WTC11 (cell line): ENCODE measurements around the gene CRYBG3. TPM values are rescaled to one million over a fixed set of nuclear protein-coding genes. Genes with fewer than 3 reads are reported as not detected.

Experiments
- ATAC-seq: fragments of 200-7000 bp; cut with Tn5 transposase; 2 replicates; pipeline ENCODE4 v1.10.0; 2021; ENCODE audit warnings: mild to moderate bottlenecking, moderate library complexity
- CTCF ChIA-PET: fragments of 300-600 bp; sonication (Branson Sonifier 250); formaldehyde crosslinking; loops from one replicate; lab custom pipeline; 2021; ENCODE audit warnings: antibody characterized with exemption; lab: Charles Lee
- POLR2A ChIA-PET: fragments of 350-600 bp; sonication (Branson Sonifier 250); formaldehyde crosslinking; loops from one replicate; lab custom pipeline; 2021; ENCODE audit warnings: antibody characterized with exemption; lab: Charles Lee
- DNase-seq: peaks from one replicate; pipeline ENCODE4 v3.0.0; 2021; ENCODE audit warnings: low spot score
- H3K27ac Mint-ChIP-seq: 2 replicates; pipeline ENCODE4 v1.8.0; 2021; ENCODE audit warnings: mixed read lengths
- H3K27me3 Mint-ChIP-seq: 2 replicates; pipeline ENCODE4 v1.8.0; 2021; ENCODE audit warnings: low read depth, mild to moderate bottlenecking, moderate library complexity, mixed read lengths
- H3K36me3 Mint-ChIP-seq: 2 replicates; pipeline ENCODE4 v1.8.0; 2021; ENCODE audit warnings: mixed read lengths
- H3K4me1 Mint-ChIP-seq: 2 replicates; pipeline ENCODE4 v1.8.0; 2022; ENCODE audit warnings: mixed read lengths
- H3K4me3 Mint-ChIP-seq: 2 replicates; pipeline ENCODE4 v1.8.0; 2021; ENCODE audit warnings: mild to moderate bottlenecking, moderate library complexity, mixed read lengths
- H3K9me3 Mint-ChIP-seq: 2 replicates; pipeline ENCODE4 v1.8.0; 2021; ENCODE audit warnings: mixed read lengths
- AFF4 ChIP-seq: sonication (generic); formaldehyde crosslinking; IDR thresholded peaks from 2 replicates; pipeline ENCODE4 v1.8.1; 2023; ENCODE audit warnings: mild to moderate bottlenecking, missing genetic modification reagents, borderline replicate concordance
- ATF6 ChIP-seq: sonication (generic); formaldehyde crosslinking; IDR thresholded peaks from 2 replicates; pipeline ENCODE4 v1.8.1; 2023; ENCODE audit warnings: mild to moderate bottlenecking, missing genetic modification reagents
- CTCF ChIP-seq: fragments of 200-600 bp; IDR thresholded peaks from 2 replicates; pipeline ENCODE4 v1.8.0; 2022; ENCODE audit warnings: antibody characterized with exemption
- E2F5 ChIP-seq: sonication (generic); formaldehyde crosslinking; IDR thresholded peaks from 2 replicates; pipeline ENCODE4 v1.8.1; 2022; ENCODE audit warnings: mild to moderate bottlenecking, moderate library complexity, missing genetic modification reagents
- ETV6 ChIP-seq: sonication (generic); formaldehyde crosslinking; IDR thresholded peaks from 2 replicates; pipeline ENCODE4 v1.8.1; 2022; ENCODE audit warnings: mild to moderate bottlenecking, missing genetic modification reagents
- FOXP1 ChIP-seq: sonication (generic); formaldehyde crosslinking; IDR thresholded peaks from 2 replicates; pipeline ENCODE4 v1.8.0; 2022; ENCODE audit warnings: missing genetic modification reagents, mild to moderate bottlenecking, moderate library complexity, borderline replicate concordance
- FOXP4 ChIP-seq: sonication (generic); formaldehyde crosslinking; IDR thresholded peaks from 2 replicates; pipeline ENCODE4 v1.8.0; 2022; ENCODE audit warnings: mild to moderate bottlenecking, missing genetic modification reagents
- JUN ChIP-seq: sonication (generic); formaldehyde crosslinking; IDR thresholded peaks from 2 replicates; pipeline ENCODE4 v1.8.0; 2023; ENCODE audit warnings: mild to moderate bottlenecking, missing genetic modification reagents
- NR1H2 ChIP-seq: sonication (generic); formaldehyde crosslinking; IDR thresholded peaks from 2 replicates; pipeline ENCODE4 v1.9.0; 2021; ENCODE audit warnings: mild to moderate bottlenecking, moderate library complexity, missing genetic modification reagents
- RELA ChIP-seq: sonication (generic); formaldehyde crosslinking; IDR thresholded peaks from 2 replicates; pipeline ENCODE4 v1.8.1; 2022; ENCODE audit warnings: missing genetic modification reagents, mild to moderate bottlenecking, borderline replicate concordance
- TEAD1 ChIP-seq: sonication (generic); formaldehyde crosslinking; IDR thresholded peaks from 2 replicates; pipeline ENCODE4 v1.8.0; 2022; ENCODE audit warnings: mild to moderate bottlenecking, missing genetic modification reagents
- ZNF232 ChIP-seq: sonication (generic); formaldehyde crosslinking; IDR thresholded peaks from 2 replicates; pipeline ENCODE4 v1.8.0; 2022; ENCODE audit warnings: mild to moderate bottlenecking, missing genetic modification reagents
- ZNF281 ChIP-seq: sonication (generic); formaldehyde crosslinking; IDR thresholded peaks from 2 replicates; pipeline ENCODE4 v1.8.0; 2023; ENCODE audit warnings: mild to moderate bottlenecking, missing genetic modification reagents
- ZNF425 ChIP-seq: fragments of 250-450 bp; sonication (Bioruptor Pico); conservative IDR thresholded peaks from 2 replicates; pipeline ENCODE4 v1.9.0; 2021; ENCODE audit warnings: mild to moderate bottlenecking
- ZSCAN18 ChIP-seq: fragments of 250-450 bp; sonication (Bioruptor Pico); IDR thresholded peaks from 2 replicates; pipeline ENCODE4 v2.1.2; 2022; ENCODE audit warnings: mild to moderate bottlenecking, moderate library complexity
- total RNA-seq: library from RNA; stranded (reverse); gene quantifications from 3 replicates; pipeline ENCODE4 v1.2.3, GENCODE V29; 2021

CRYBG3 gene
- total RNA-seq, 1 experiment from 2014 or later, result 13.6 TPM

GRCh38 chr3:97795951-97796350, 25.9 kb upstream of the CRYBG3 start (continued):
- TF ChIP-seq CTCF, result no peak
- no peak for TF ChIP-seq E2F5 (CRISPR knock-in tag)

GRCh38 chr3:97804471-97804870, 17.3 kb upstream of the CRYBG3 start:
- DNase-seq (no peak), ATAC-seq (no peak)
- Mint-ChIP-seq H3K4me3 (no peak overlapping the region), H3K9me3 (0 out of 2 replicates have a peak, but pooled peaks cover 4% of the 10 kb centered on the region), H3K4me1 (no peaks in the 10 kb centered on the region), H3K27me3 (no peaks in the 10 kb centered on the region), H3K27ac (no peak overlapping the region), H3K36me3 (peaks cover 8% of the 10 kb centered on the region)
- CTCF ChIA-PET, result no interaction called here
- POLR2A ChIA-PET, result no interaction called here
- TF ChIP-seq ETV6 (no peak), AFF4 (no peak), NR1H2 (CRISPR knock-in tag) (no peak), RELA (CRISPR knock-in tag) (no peak), FOXP4 (no peak)
- TF ChIP-seq, all 79 proteins: peak for 0

GRCh38 chr3:97810779-97811390, 10.9 kb upstream of the CRYBG3 start:
- Mint-ChIP-seq H3K27me3 (no peaks in the 10 kb centered on the region), H3K9me3 (no peaks in the 10 kb centered on the region), H3K4me3 (no peak overlapping the region), H3K4me1 (no peaks in the 10 kb centered on the region), H3K27ac (no peak overlapping the region), H3K36me3 (no peaks in the 10 kb centered on the region)
- POLR2A ChIA-PET, result no interaction called here
- TF ChIP-seq JUN (CRISPR knock-in tag) (no peak), FOXP1 (CRISPR knock-in tag) (no peak), ZSCAN18 (CRISPR knock-in tag) (no peak), ZNF425 (no peak), TEAD1 (CRISPR knock-in tag) (no peak), ZNF232 (CRISPR knock-in tag) (no peak), ATF6 (CRISPR knock-in tag) (no peak), ZNF281 (no peak)
- ATAC-seq (no peak), DNase-seq (no peak)
- CTCF ChIA-PET, result no interaction called here
